ENCODE measurements around the gene SCN8A.
"Not testable (repeated sequence)": the region's sequence is repeated elsewhere in the genome, so short reads cannot be mapped to it uniquely, and the experiment has no call there.

The SCN8A gene

GRCh38 chr12:51622564-51622963 is 31.5 kb downstream of the SCN8A start:
- DNase-seq (ENCODE audit: low read depth) = no peak

GRCh38 chr12:51625370-51625769 is 34.3 kb downstream of the SCN8A start:
- DNase-seq (ENCODE audit: low read depth) = no peak

DNA sequence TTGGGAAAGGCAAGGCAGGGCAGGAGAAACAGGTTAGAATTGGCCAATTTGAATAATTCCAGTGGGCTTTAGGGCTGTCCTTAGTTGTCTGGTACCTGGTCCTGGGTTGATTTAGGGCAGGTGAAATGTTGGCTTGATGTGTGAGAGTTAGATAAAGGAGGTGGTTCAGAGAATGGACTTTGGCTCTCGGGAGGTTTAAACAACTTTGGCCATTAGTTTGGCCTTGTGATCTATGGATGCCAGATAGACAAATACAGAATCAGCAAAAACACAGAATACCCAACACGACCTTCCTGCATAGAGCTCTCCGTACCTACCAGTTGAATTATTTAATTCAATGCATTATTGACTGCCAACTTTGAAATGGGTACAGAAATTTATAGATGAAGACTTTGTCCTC is 35.1 kb downstream of the SCN8A start:
- no peak for DNase-seq (ENCODE audit: low read depth)

DNA sequence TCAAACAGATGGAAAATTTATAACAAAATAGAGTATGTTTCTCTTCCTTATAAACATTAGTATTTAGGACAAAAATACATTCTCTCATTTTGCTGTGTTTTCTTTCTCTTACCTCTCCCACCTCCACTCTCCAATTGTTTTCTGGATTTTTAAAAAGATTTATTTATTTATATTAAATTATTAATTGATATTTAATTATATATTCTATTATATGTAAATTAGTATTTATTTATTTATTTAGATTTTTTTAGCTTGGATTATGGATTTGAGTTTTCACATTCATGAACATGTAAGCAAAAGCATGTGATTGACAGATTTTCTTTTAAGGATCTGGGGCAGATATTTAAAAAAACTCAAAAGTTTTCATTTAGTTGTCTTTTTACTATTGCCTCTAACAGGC is 35.6 kb downstream of the SCN8A start:
- DNase-seq (ENCODE audit: low read depth) = no peak

- no peak for DNase-seq (ENCODE audit: low read depth)
Observed at GRCh38 chr12:51630256-51630880, 39.3 kb downstream of the SCN8A start.

GRCh38 chr12:51630986-51631385 is 40.0 kb downstream of the SCN8A start:
- DNase-seq (ENCODE audit: low read depth) = no peak

- DNase-seq (ENCODE audit: low read depth) = no peak
Observed at GRCh38 chr12:51631591-51631990, 40.6 kb downstream of the SCN8A start.

- DNase-seq (ENCODE audit: low read depth) = no peak
Observed at GRCh38 chr12:51632623-51633022, 41.6 kb downstream of the SCN8A start.

DNA sequence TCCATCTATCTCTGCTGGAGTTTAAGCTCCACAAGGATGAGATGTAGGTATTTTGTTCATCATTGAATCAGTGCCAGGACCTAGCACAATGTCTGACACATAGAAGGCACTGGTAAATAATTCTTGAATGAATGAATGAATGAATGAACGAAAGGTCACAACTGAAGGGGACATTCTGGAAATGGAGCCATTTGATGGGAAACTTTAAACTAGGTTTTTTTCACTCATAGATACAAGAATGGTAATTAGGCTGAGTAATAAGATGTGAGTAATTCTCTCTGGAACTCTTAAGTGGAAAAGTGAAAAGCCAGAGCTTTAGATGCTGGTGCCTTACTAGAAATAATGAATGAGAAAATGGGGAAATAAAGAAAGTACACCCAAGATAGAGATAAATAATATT is 44.3 kb downstream of the SCN8A start:
- DNase-seq (ENCODE audit: low read depth) = no peak

GRCh38 chr12:51636581-51636980 is 45.5 kb downstream of the SCN8A start:
- no peak for DNase-seq (ENCODE audit: low read depth)

- no peak for DNase-seq (ENCODE audit: low read depth)
Observed at GRCh38 chr12:51636986-51637385, 46.0 kb downstream of the SCN8A start.

DNA sequence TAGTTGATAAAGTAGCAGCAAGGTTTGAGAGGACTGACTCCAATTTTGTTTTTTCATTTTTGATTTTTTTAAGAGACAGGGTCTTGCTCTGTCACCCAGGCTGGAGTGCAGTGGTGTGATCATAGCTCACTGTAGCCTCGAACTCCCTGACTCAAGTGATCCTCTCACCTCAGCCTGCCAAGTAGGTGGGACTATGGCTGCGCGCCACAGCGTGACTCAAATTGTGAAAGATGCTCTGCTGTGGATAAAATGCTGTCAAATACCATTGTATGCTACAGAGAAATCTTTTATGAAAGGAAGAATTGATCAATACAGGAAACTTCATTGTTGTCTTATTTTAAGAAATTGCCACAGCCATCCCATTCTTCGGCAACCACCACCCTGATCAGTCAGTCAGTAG is 48.3 kb downstream of the SCN8A start:
- no peak for DNase-seq (ENCODE audit: low read depth)

DNA sequence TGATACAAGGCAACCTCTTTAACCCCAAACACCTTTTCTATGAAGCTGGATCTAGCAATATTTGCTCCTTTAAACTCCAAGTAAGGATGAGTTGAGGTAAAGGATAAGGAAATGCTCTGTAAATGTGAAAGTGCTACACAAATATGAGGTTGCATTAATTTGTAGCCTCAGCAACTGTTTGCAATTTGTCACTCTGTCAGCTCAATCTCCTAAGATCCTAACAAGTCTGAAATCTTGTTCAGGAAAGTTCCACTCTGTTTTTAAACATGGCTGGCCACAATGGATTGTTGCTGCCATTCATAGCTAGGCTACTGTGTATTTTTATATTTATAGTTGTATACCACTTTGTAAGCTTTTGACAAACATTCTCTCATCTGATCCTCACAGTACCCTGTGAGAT is 51.3 kb downstream of the SCN8A start:
- DNase-seq (ENCODE audit: low read depth) = no peak

DNA sequence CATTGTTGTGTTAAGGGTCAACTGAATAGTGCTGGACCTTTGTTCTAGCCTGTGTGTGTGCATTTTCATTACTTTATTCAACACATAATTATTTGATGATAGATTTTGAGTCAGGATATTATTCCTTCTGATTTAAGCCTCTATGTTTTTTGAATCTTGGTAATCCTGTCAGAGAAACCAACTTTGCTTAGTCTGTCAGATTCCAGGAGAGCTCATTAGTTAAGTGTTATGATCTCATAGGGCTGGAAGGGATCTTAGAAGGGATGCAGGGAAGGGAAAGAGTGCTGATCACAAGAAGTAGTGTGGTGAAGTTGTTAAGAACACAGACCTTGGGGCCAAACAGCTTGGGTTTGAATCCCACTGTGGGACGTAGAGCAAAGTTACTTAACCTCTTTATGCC is 52.9 kb downstream of the SCN8A start:
- DNase-seq (ENCODE audit: low read depth) = no peak

DNA sequence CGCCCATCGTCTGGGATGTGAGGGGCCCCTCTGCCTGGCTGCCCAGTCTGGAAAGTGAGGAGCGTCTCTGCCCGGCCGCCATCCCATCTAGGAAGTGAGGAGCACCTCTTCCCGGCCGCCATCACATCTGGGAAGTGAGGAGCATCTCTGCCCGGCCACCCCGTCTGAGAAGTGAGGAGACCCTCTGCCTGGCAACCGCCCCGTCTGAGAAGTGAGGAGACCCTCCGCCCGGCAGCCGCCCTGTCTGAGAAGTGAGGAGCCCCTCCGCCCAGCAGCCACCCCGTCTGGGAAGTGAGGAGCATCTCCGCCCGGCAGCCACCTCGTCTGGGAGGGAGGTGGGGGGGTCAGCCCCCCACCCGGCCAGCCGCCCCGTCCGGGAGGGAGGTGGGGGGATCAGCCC is 53.7 kb downstream of the SCN8A start:
- not testable (repeated sequence) for DNase-seq (ENCODE audit: low read depth)

DNA sequence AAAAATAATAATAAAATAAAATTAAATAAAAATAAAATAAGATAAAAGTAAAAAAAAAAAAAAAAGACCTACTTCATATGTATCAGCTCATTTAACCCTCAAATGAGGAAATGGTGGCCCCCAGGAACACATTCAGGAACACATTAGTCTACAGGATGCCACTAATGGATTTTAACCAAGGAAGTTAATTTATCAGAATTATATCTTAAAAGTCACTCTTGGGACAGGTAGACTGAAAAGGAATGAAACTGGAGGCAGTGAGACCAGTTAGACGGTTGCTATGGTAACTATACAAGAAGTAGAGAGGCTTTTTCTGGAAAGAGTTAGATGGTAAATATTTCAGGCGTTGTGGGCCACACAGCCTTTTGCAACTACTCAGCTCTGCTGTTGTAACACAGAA is 54.9 kb downstream of the SCN8A start:
- DNase-seq (ENCODE audit: low read depth) = no peak

DNA sequence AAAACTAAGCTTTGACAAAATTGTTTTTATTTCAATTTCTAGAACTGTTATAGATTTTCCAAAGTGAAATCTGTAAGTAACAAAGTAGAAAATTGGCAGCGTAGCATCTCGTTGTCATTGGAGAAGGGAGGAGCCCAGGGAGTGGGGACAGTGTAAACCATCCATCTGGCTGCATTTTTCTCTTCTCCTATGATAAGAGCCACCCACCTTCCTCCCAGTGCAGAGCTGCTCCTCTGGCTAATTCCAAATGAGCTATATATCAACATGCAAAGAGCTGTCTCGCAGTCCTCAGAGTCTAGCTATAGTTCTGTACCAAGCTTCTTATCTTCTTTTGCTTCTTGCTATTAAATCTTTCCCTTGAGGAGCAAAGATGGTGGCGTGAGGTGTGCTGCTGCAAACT is 56.6 kb downstream of the SCN8A start:
- no peak for DNase-seq (ENCODE audit: low read depth)

- no peak for DNase-seq (ENCODE audit: low read depth)
Observed at GRCh38 chr12:51653431-51653830, 62.4 kb downstream of the SCN8A start.

DNA sequence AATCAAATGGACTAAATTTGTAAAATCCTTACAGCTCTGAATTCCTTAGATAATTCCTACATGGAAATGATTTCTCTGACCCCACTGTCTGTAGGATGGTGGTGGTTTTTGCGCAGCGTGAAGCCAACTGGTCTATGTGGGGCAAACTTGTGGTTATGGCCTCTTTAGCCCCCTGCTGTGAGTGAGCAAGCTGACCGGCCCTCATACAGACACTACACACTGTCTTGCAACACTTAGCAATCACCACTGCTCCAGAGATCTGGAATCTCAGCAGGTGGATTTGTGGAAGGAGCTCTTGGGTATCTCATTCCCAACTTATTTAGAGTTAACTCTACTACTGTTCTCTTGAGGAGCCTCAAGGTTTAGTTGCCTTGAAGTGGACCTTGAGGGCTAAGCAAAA is 70.2 kb downstream of the SCN8A start:
- DNase-seq (ENCODE audit: low read depth) = no peak

GRCh38 chr12:51661836-51662235 is 70.8 kb downstream of the SCN8A start:
- no peak for DNase-seq (ENCODE audit: low read depth)

GRCh38 chr12:51662728-51663154 is 71.7 kb downstream of the SCN8A start:
- DNase-seq (ENCODE audit: low read depth) = no peak

DNA sequence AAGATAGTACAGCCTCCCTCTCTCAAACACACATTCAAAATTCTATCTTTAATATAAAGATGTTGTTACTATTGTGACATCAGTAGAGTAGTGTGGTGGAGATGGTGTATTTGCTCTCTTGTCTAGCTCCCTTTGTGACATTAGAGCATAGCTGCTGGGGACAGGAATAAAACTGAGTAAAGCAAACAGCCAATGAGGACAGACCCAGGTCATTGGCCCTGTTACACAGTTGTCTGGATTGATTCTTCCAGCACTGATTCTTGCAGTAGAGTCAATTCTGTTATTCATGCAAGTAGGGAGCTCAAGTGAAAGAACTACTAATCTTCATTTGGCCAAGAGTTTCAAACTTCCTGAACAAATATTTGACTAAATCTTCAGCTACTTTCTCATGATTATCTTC is 72.4 kb downstream of the SCN8A start:
- no peak for DNase-seq (ENCODE audit: low read depth)

DNA sequence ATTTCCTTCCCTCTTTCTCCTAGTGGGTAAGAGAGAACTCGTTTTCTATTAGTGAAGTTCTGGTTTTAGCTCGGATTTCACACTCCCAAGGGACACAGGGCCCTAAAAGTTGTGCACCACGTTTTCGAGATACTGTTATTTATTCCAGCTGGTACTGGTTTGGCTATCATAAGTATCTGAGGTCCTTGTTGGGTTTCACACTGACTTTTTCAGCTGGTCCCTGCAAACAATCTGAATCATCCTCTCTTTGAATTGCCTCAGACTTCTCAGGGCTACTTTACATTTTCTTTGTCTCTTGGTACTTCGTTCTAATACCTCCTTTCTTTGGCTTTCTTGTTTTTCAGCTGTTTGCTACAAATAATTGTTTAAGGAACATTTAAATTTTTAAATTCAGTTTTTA is 75.7 kb downstream of the SCN8A start:
- DNase-seq (ENCODE audit: low read depth) = peak; percentile 23

DNA sequence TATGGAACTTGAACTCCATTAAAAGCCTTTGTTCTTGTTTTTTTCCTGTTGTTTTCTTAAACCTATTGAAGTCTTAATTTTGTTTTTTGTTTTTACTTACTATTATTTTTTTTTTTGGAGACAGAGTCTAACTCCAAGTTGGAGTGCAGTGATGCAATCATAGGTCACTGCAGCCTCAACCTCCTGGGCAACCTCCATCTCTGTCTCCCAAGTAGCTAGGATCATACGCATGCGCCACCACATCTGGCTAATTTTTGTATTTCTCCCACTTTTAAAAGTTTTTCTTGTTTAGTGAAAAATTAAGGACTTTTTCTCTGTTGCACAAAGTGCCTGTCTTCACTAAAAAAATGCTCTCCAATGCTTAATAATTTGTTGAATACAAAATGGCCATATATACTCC is 76.2 kb downstream of the SCN8A start:
- DNase-seq (ENCODE audit: low read depth) = no peak

- no peak for DNase-seq (ENCODE audit: low read depth)
Observed at GRCh38 chr12:51669271-51669670, 78.2 kb downstream of the SCN8A start.

All from fibroblast of the conjunctiva (primary cell).